SU-DHL-6 (cell line): ENCODE results near the gene MAP3K20.

Experiments used
- CTCF ChIP-seq: fragments of 200-600 bp; sonication (generic); IDR thresholded peaks from one replicate; pipeline ENCODE4 v1.5.1; 2017; ENCODE audit warnings: antibody characterized with exemption, mild to moderate bottlenecking, low read length, moderate library complexity; ENCODE audit not compliant: insufficient read depth, poor library complexity, severe bottlenecking
- EZH2phosphoT487 ChIP-seq: fragments of 200-600 bp; sonication (generic), shearing (Covaris generic); conservative IDR thresholded peaks from 2 replicates; pipeline ENCODE4 v1.6.1; 2018; ENCODE audit warnings: mild to moderate bottlenecking, antibody characterized with exemption, low read length, moderate library complexity, mixed read lengths

- TF ChIP-seq CTCF = no peak
- TF ChIP-seq EZH2phosphoT487 = no peak
Measured at GRCh38 chr2:173124441-173124840, 48.8 kb downstream of the MAP3K20 start.
